Kasumi-1 (cell line): ENCODE data around the gene SACS.
"Not testable (repeated sequence)": the region's sequence is repeated elsewhere in the genome, so short reads cannot be mapped to it uniquely, and the experiment has no call there.

Experiments used
- DNase-seq, 2 experiments: peaks; one replicate each; lab custom pipeline; 2025; lab: John Stamatoyannopoulos, UW

Gene SACS

GRCh38 chr13:23357349-23357748 is 76.2 kb downstream of the SACS start:
- no peak for DNase-seq

- DNase-seq: no peak
Observed at GRCh38 chr13:23356368-23356767, 77.1 kb downstream of the SACS start.

- DNase-seq: no peak
Observed at GRCh38 chr13:23354520-23354919, 79.0 kb downstream of the SACS start.

- no peak for DNase-seq
Observed at GRCh38 chr13:23352161-23352560, 81.3 kb downstream of the SACS start.

- no peak for DNase-seq
Observed at GRCh38 chr13:23350009-23350408, 83.5 kb downstream of the SACS start.

- no peak for DNase-seq
Observed at GRCh38 chr13:23349161-23349897, 84.2 kb downstream of the SACS start.

- DNase-seq: no peak
Observed at GRCh38 chr13:23348262-23349127, 85.0 kb downstream of the SACS start.

- DNase-seq: no peak
Observed at GRCh38 chr13:23347601-23348000, 85.9 kb downstream of the SACS start.

- no peak for DNase-seq
Observed at GRCh38 chr13:23344931-23345595, 88.4 kb downstream of the SACS start.

GRCh38 chr13:23339225-23339624 is 94.3 kb downstream of the SACS start:
- no peak for DNase-seq

GRCh38 chr13:23330356-23330755 is 103.1 kb downstream of the SACS start:
- DNase-seq: no peak

- DNase-seq: no peak
Observed at GRCh38 chr13:23325191-23325590, 108.3 kb downstream of the SACS start.

- DNase-seq: no peak
Observed at GRCh38 chr13:23323946-23324709, 109.4 kb downstream of the SACS start.

- no peak for DNase-seq
Observed at GRCh38 chr13:23322353-23323336, 110.9 kb downstream of the SACS start.

- DNase-seq: no peak
Observed at GRCh38 chr13:23321535-23322241, 111.8 kb downstream of the SACS start.

GRCh38 chr13:23320926-23321534 is 112.5 kb downstream of the SACS start:
- DNase-seq: no peak

GRCh38 chr13:23319883-23320224 is 113.6 kb downstream of the SACS start:
- no peak for DNase-seq

- DNase-seq: not testable (repeated sequence)
Observed at GRCh38 chr13:23314837-23315236, 118.7 kb downstream of the SACS start.

GRCh38 chr13:23292586-23292985 is 140.9 kb downstream of the SACS start:
- no peak for DNase-seq

- no peak for DNase-seq
Observed at GRCh38 chr13:23289917-23290357, 143.6 kb downstream of the SACS start.
